ENCODE results near the gene VIPR2.

- TF ChIP-seq ESRRG (CRISPR knock-in tag; IDR thresholded peaks at IDR 0.05), result no peak
- no peak for TF ChIP-seq ZNF70 (CRISPR knock-in tag; IDR thresholded peaks at IDR 0.05)
- no peak for TF ChIP-seq PPARA (CRISPR knock-in tag; IDR thresholded peaks at IDR 0.05; ENCODE audit: borderline replicate concordance)
- no peak for TF ChIP-seq ARNTL (CRISPR knock-in tag; IDR thresholded peaks at IDR 0.05; ENCODE audit: borderline replicate concordance, low read depth)
- TF ChIP-seq CSDC2 (CRISPR knock-in tag; IDR thresholded peaks at IDR 0.05), result no peak
- no peak for TF ChIP-seq PATZ1 (CRISPR knock-in tag; IDR thresholded peaks at IDR 0.05; ENCODE audit: borderline replicate concordance)
- TF ChIP-seq TSHZ2 (CRISPR knock-in tag; IDR thresholded peaks at IDR 0.05), result no peak
- TF ChIP-seq GLIS3 (CRISPR knock-in tag; IDR thresholded peaks at IDR 0.05), result no peak
- no peak for TF ChIP-seq ZFP3 (CRISPR knock-in tag; IDR thresholded peaks at IDR 0.05)
- no peak for TF ChIP-seq SNAI2 (CRISPR knock-in tag; IDR thresholded peaks at IDR 0.05)
- TF ChIP-seq ZFP30 (CRISPR knock-in tag; IDR thresholded peaks at IDR 0.05), result no peak
These were observed 49.5 kb downstream of the VIPR2 start for GRCh38 chr7:159094919-159095915.
